H1 (cell line): Measurements from ENCODE around the gene NFATC4. TPM values are rescaled to one million over a fixed set of nuclear protein-coding genes. Genes with fewer than 3 reads are reported as not detected.

ENCODE experiments used
- CTCF ChIA-PET: fragments of 300-600 bp; sonication (Branson Sonifier 250); formaldehyde crosslinking; loops from one replicate; lab custom pipeline; 2021; ENCODE audit not compliant: partially characterized antibody; lab: Charles Lee
- POLR2A ChIA-PET: fragments of 300-600 bp; sonication (Branson Sonifier 250); formaldehyde crosslinking; loops from one replicate; lab custom pipeline; 2021; ENCODE audit warnings: inconsistent platforms; ENCODE audit not compliant: partially characterized antibody; lab: Charles Lee
- DNase-seq, 2 experiments: peaks; one replicate each; pipeline versions ENCODE4 v3.0.0 to v3.0.0-alpha.2; 2010 to 2022; ENCODE audit warnings: low spot score in 2 of 2, low read depth in 1 of 2, mixed read lengths in 1 of 2
- FAIRE-seq: peaks from 2 replicates; lab custom pipeline; 2011; peaks lifted over from hg19 to GRCh38; lab: Jason Lieb, UNC
- H2AFZ ChIP-seq: 2 replicates; pipeline ENCODE4 v1.8.1; 2012; ENCODE audit warnings: low read length, inconsistent platforms
- H2AK5ac ChIP-seq: 2 replicates; pipeline ENCODE4 v1.6.1; 2013; ENCODE audit warnings: low read depth, low read length
- H2BK120ac ChIP-seq: replicated peaks from 2 replicates; pipeline ENCODE3; 2013; ENCODE audit warnings: low read depth, low read length, inconsistent platforms
- H2BK12ac ChIP-seq: 2 replicates; pipeline ENCODE4 v1.6.1; 2013; ENCODE audit warnings: low read depth, low read length
- H2BK15ac ChIP-seq: 2 replicates; pipeline ENCODE4 v1.6.1; 2013; ENCODE audit warnings: low read length
- H2BK20ac ChIP-seq: 2 replicates; pipeline ENCODE4 v1.6.1; 2013; ENCODE audit warnings: low read length
- H2BK5ac ChIP-seq: 2 replicates; pipeline ENCODE4 v1.6.1; 2013; ENCODE audit warnings: low read depth, low read length
- H3K14ac ChIP-seq: 2 replicates; pipeline ENCODE4 v1.6.1; 2013; ENCODE audit warnings: inconsistent platforms; ENCODE audit not compliant: insufficient read length
- H3K18ac ChIP-seq: 2 replicates; pipeline ENCODE4 v1.6.1; 2013; ENCODE audit warnings: low read length; ENCODE audit errors: extremely low read depth
- H3K23ac ChIP-seq: 2 replicates; pipeline ENCODE4 v1.6.1; 2013; ENCODE audit warnings: inconsistent platforms; ENCODE audit not compliant: insufficient read length
- H3K23me2 ChIP-seq: 2 replicates; pipeline ENCODE4 v1.6.1; 2013; ENCODE audit warnings: low read depth, low read length
- H3K27ac ChIP-seq: 2 replicates; pipeline ENCODE4 v1.6.1; 2011; ENCODE audit warnings: low read depth, low read length, inconsistent platforms
- H3K27me3 ChIP-seq, 4 experiments: replicated peaks in 1 of 4; 1 replicate in 1 of 4; 2 replicates in 3 of 4; pipeline versions ENCODE4 v1.6.1 to v1.8.1; 2011 to 2013; ENCODE audit warnings: low read length in 3 of 4, mild to moderate bottlenecking in 3 of 4, inconsistent platforms in 2 of 4, mixed read lengths in 2 of 4, moderate library complexity in 1 of 4; ENCODE audit not compliant: control insufficient read depth in 3 of 4, insufficient read depth in 3 of 4; ENCODE audit errors: extremely low read depth in 1 of 4
- H3K36me3 ChIP-seq, 4 experiments: 2 replicates each; pipeline versions ENCODE4 v1.6.1 to v1.8.1; 2011 to 2013; ENCODE audit warnings: mild to moderate bottlenecking in 4 of 4, low read length in 3 of 4, moderate library complexity in 2 of 4, control low read depth in 1 of 4, inconsistent platforms in 1 of 4; ENCODE audit not compliant: insufficient read depth in 4 of 4, control insufficient read depth in 2 of 4
- H3K4ac ChIP-seq: replicated peaks from 2 replicates; pipeline ENCODE3; 2013; ENCODE audit warnings: low read length, low read depth, mixed read lengths, inconsistent platforms; ENCODE audit not compliant: insufficient read length
- H3K4me1 ChIP-seq, 4 experiments: replicated peaks in 1 of 4; 1 replicate in 1 of 4; 2 replicates in 3 of 4; pipeline versions ENCODE4 v1.6.1 to v1.8.1; 2011 to 2013; ENCODE audit warnings: low read length in 3 of 4, inconsistent platforms in 2 of 4, mixed read lengths in 1 of 4; ENCODE audit not compliant: insufficient read depth in 4 of 4, control insufficient read depth in 3 of 4
- H3K4me2 ChIP-seq, 2 experiments: 2 replicates each; pipeline versions ENCODE4 v1.6.1 to v1.8.1; 2011 to 2013; ENCODE audit warnings: low read depth in 2 of 2, low read length in 2 of 2, control low read depth in 1 of 2, inconsistent platforms in 1 of 2, mild to moderate bottlenecking in 1 of 2; ENCODE audit not compliant: insufficient read depth in 1 of 2
- H3K4me3 ChIP-seq, 4 experiments: fragments of 200-600, 300-600 bp in 1 of 4; sonication (generic), shearing (Covaris generic), sonication (Bioruptor Twin) in 1 of 4; 2 replicates each; pipeline versions ENCODE4 v1.5.1 to v1.8.1; 2011 to 2016; ENCODE audit warnings: low read length in 4 of 4, low read depth in 3 of 4, control low read depth in 2 of 4, inconsistent platforms in 2 of 4, mild to moderate bottlenecking in 2 of 4, mixed read lengths in 1 of 4, moderate library complexity in 1 of 4; ENCODE audit not compliant: insufficient read depth in 2 of 4; ENCODE audit errors: extremely low read depth in 1 of 4
- H3K56ac ChIP-seq: replicated peaks from 2 replicates; pipeline ENCODE3; 2013; ENCODE audit warnings: low read depth, mild to moderate bottlenecking, mixed read lengths, low read length, inconsistent platforms; ENCODE audit not compliant: insufficient read length
- H3K79me1 ChIP-seq: 2 replicates; pipeline ENCODE4 v1.6.1; 2013; ENCODE audit warnings: low read depth, low read length, control low read depth
- H3K79me2 ChIP-seq, 2 experiments: 2 replicates each; pipeline versions ENCODE4 v1.6.1 to v1.8.1; 2012 to 2013; ENCODE audit warnings: low read length in 2 of 2, mild to moderate bottlenecking in 2 of 2, inconsistent platforms in 1 of 2; ENCODE audit not compliant: insufficient read depth in 2 of 2, control insufficient read depth in 1 of 2
- H3K9ac ChIP-seq, 4 experiments: replicated peaks in 1 of 4; 1 replicate in 1 of 4; 2 replicates in 3 of 4; pipeline versions ENCODE4 v1.6.1 to v1.8.1; 2011 to 2013; ENCODE audit warnings: low read depth in 3 of 4, low read length in 3 of 4, control low read depth in 2 of 4, mild to moderate bottlenecking in 2 of 4, moderate library complexity in 2 of 4, inconsistent platforms in 1 of 4; ENCODE audit errors: extremely low read depth in 1 of 4
- H3K9me3 ChIP-seq, 2 experiments: 2 replicates each; pipeline versions ENCODE4 v1.6.1 to v1.8.1; 2012 to 2013; ENCODE audit warnings: mild to moderate bottlenecking in 2 of 2, moderate library complexity in 2 of 2, control low read depth in 1 of 2, inconsistent platforms in 1 of 2, low read depth in 1 of 2, low read length in 1 of 2, mixed read lengths in 1 of 2; ENCODE audit not compliant: insufficient read depth in 2 of 2
- H4K20me1 ChIP-seq, 2 experiments: replicated peaks in 1 of 2; 2 replicates each; pipeline versions ENCODE3 to v1.8.1; 2011 to 2013; ENCODE audit warnings: inconsistent platforms in 2 of 2, low read length in 2 of 2, mild to moderate bottlenecking in 1 of 2; ENCODE audit not compliant: insufficient read depth in 2 of 2, control insufficient read depth in 1 of 2
- H4K5ac ChIP-seq: 2 replicates; pipeline ENCODE4 v1.6.1; 2013; ENCODE audit warnings: low read length, low read depth, mixed read lengths, inconsistent platforms; ENCODE audit not compliant: insufficient read length
- H4K8ac ChIP-seq: 2 replicates; pipeline ENCODE4 v1.8.0; 2013; ENCODE audit warnings: mild to moderate bottlenecking, moderate library complexity, low read length, inconsistent platforms; ENCODE audit not compliant: insufficient read depth; ENCODE audit errors: extremely low read depth
- H4K91ac ChIP-seq: replicated peaks from 2 replicates; pipeline ENCODE3; 2013; ENCODE audit warnings: low read length, mixed read lengths, inconsistent platforms; ENCODE audit not compliant: insufficient read length
- BRCA1 ChIP-seq: IDR thresholded peaks from 2 replicates; pipeline ENCODE4 v1.6.1; 2012; ENCODE audit warnings: low read depth, low read length, improper control_type of control experiment
- CBX8 ChIP-seq: fragments of 300-800, 300-1000 bp; sonication (generic); IDR thresholded peaks from 2 replicates; pipeline ENCODE4 v1.7.1; 2016; ENCODE audit warnings: low read depth, low read length, borderline replicate concordance
- CHD2 ChIP-seq: IDR thresholded peaks from 2 replicates; pipeline ENCODE4 v1.6.1; 2012; ENCODE audit warnings: low read length, improper control_type of control experiment
- GABPA ChIP-seq: IDR thresholded peaks from 2 replicates; pipeline ENCODE4 v1.6.1; 2011; ENCODE audit warnings: mild to moderate bottlenecking, low read length, moderate library complexity, borderline replicate concordance; ENCODE audit not compliant: insufficient read depth
- GTF2F1 ChIP-seq: IDR thresholded peaks from 2 replicates; pipeline ENCODE4 v1.6.1; 2012; ENCODE audit warnings: low read depth, low read length, improper control_type of control experiment, borderline replicate concordance
- JUN ChIP-seq: IDR thresholded peaks from 2 replicates; pipeline ENCODE4 v1.6.1; 2011; ENCODE audit warnings: low read depth, mild to moderate bottlenecking, improper control_type of control experiment, low read length
- KDM4A ChIP-seq: IDR thresholded peaks from one replicate; pipeline ENCODE4 v1.7.1; 2012; ENCODE audit warnings: low read depth, mild to moderate bottlenecking, moderate library complexity, low read length, inconsistent platforms; ENCODE audit not compliant: severe bottlenecking
- KDM5A ChIP-seq: fragments of 200-600 bp; IDR thresholded peaks from 2 replicates; pipeline ENCODE4 v1.7.1; 2012; ENCODE audit warnings: mild to moderate bottlenecking, low read length, inconsistent platforms, mixed read lengths
- MAFK ChIP-seq: IDR thresholded peaks from 2 replicates; pipeline ENCODE4 v1.6.1; 2012; ENCODE audit warnings: low read depth, mild to moderate bottlenecking, improper control_type of control experiment, low read length
- NANOG ChIP-seq: IDR thresholded peaks from 2 replicates; pipeline ENCODE4 v1.6.1; 2011; ENCODE audit warnings: low read length, low read depth, mild to moderate bottlenecking, inconsistent platforms; ENCODE audit not compliant: insufficient read depth, poor library complexity, severe bottlenecking
- NRF1 ChIP-seq: IDR thresholded peaks from 2 replicates; pipeline ENCODE4 v1.6.1; 2011; ENCODE audit warnings: mild to moderate bottlenecking, low read depth, low read length, improper control_type of control experiment
- POLR2A ChIP-seq, 2 experiments: IDR thresholded peaks; 1 replicate in 1 of 2; 2 replicates in 1 of 2; pipeline ENCODE4 v1.6.1; 2011; ENCODE audit warnings: low read depth in 2 of 2, low read length in 2 of 2, mild to moderate bottlenecking in 2 of 2; ENCODE audit errors: control extremely low read depth in 1 of 2
- TAF7 ChIP-seq: optimal IDR thresholded peaks from 2 replicates; pipeline ENCODE3; 2011; ENCODE audit warnings: low read depth, mild to moderate bottlenecking, inconsistent platforms, low read length, moderate library complexity, borderline replicate concordance
- TCF12 ChIP-seq: IDR thresholded peaks from 2 replicates; pipeline ENCODE4 v1.6.1; 2011; ENCODE audit warnings: low read depth, mild to moderate bottlenecking, low read length
- YY1 ChIP-seq: IDR thresholded peaks from 2 replicates; pipeline ENCODE4 v1.6.1; 2011; ENCODE audit warnings: low read depth, mild to moderate bottlenecking, low read length
- WGBS, 2 experiments: shearing (Covaris generic) in 1 of 2; methylation state at CpG; one replicate each; pipeline versions ENCODE4 v1.1.6 to v1.1.7; 2013 to 2015; ENCODE audit warnings: low lambda C conversion rate in 2 of 2, mixed read lengths in 2 of 2, inconsistent platforms in 1 of 2, low coverage in 1 of 2, missing lambda C conversion rate in 1 of 2; ENCODE audit not compliant: insufficient replicate concordance in 2 of 2, insufficient coverage in 1 of 2, insufficient read length in 1 of 2; ENCODE audit errors: extremely low coverage in 1 of 2, missing lambda C conversion rate in 1 of 2; 5-methylcytosine and 5-hydroxymethylcytosine counted together
- polyA plus RNA-seq, 7 experiments: library from polyadenylated mRNA; depleted of rRNA in 3 of 7; stranded (reverse) in 5 of 7; unstranded in 2 of 7; fragments of >200 nt in 5 of 7; fragments of 200-250 nt in 2 of 7; gene quantifications; 1 replicate in 5 of 7; 2 replicates in 1 of 7; 4 replicates in 1 of 7; pipeline versions ENCODE4 v1.2.1 to v1.2.3, GENCODE V29; 2011 to 2013; ENCODE audit warnings: missing spikeins in 2 of 7, mixed read lengths in 2 of 7
- total RNA-seq: library from RNA; stranded (reverse); fragmentation: NEBNext Ultra II Directional; extraction: Animal tissue kit (Norgen Biotek cat#: 25700); gene quantifications from 2 replicates; pipeline ENCODE4 v1.2.1, GENCODE V29; 2021

NFATC4 gene
- total and polyA plus RNA-seq, 2 of the 8 experiments (the other 6 are each of a cell fraction or from before 2014, with no cell fraction given), result 47.3 to 50.3 TPM

- H4K5ac ChIP-seq, result no peak overlapping the region
- H3K9ac ChIP-seq, result no peak overlapping the region
- no peaks in the 10 kb centered on the region for H3K79me2 ChIP-seq
- H3K23ac ChIP-seq, result no peak overlapping the region
- no peak overlapping the region for H3K4me3 ChIP-seq
- no peak overlapping the region for H2AK5ac ChIP-seq
- H3K27ac ChIP-seq, result no peak overlapping the region
- no peak overlapping the region for H3K4me2 ChIP-seq
- peaks cover 0 to 4% (median 1%) of the 10 kb centered on the region in 4 experiments; a peak in 3 of 7 replicates for H3K4me1 ChIP-seq
- H3K9me3 ChIP-seq, result no peaks in the 10 kb centered on the region
- H3K27me3 ChIP-seq, result peaks cover 0 to 8% (median 2%) of the 10 kb centered on the region in 4 experiments; a peak in 4 of 7 replicates
- no peak overlapping the region for H4K8ac ChIP-seq
- H3K79me1 ChIP-seq, result no peaks in the 10 kb centered on the region
- no peak overlapping the region for H2AFZ ChIP-seq
- H2BK12ac ChIP-seq, result no peak overlapping the region
- H3K23me2 ChIP-seq, result peaks cover 10% of the 10 kb centered on the region
- H2BK20ac ChIP-seq, result no peak overlapping the region
- H2BK120ac ChIP-seq, result no peak overlapping the region
- ChIA-PET CTCF (interaction anchor here (0.9 to 6.9 kb wide), 8 partner anchors 12 to 73 kb away, joined by 3 to 52 read pairs (median 8); partner anchors contain the start of genes ADCY4, CBLN3 and KHNYN), POLR2A (interaction anchor here (0.9 to 1.2 kb wide), 3 partner anchors 17 to 74 kb away, joined by 3 read pairs; no protein-coding TSS in a partner anchor)
- FAIRE-seq, result no peak
- H3K18ac ChIP-seq, result no peak overlapping the region
- no peak for DNase-seq
- no peak overlapping the region for H4K91ac ChIP-seq
- no peak overlapping the region for H3K14ac ChIP-seq
- H3K4ac ChIP-seq, result no peak overlapping the region
- 84% methylated on average over 5 of the region's 5 CpGs; no CpG with 5 or more reads in 1 of the 2 experiments for WGBS, 2 experiments
- H3K36me3 ChIP-seq, result no peaks in the 10 kb centered on the region
- no peak overlapping the region for H2BK15ac ChIP-seq
- H2BK5ac ChIP-seq, result no peak overlapping the region
- no peaks in the 10 kb centered on the region for H4K20me1 ChIP-seq
- no peak overlapping the region for H3K56ac ChIP-seq
- no peak for TF ChIP-seq POLR2A (IDR thresholded peaks at IDR 0.05; ENCODE audit: control extremely low read depth in 1 of 2, low read depth in 2 of 2, low read length in 2 of 2)
- no peak for TF ChIP-seq YY1
- TF ChIP-seq JUN, result no peak
- no peak for TF ChIP-seq GABPA
- no peak for TF ChIP-seq KDM4A
- no peak for TF ChIP-seq MAFK
- no peak for TF ChIP-seq CBX8
- TF ChIP-seq TAF7, result no peak
- no peak for TF ChIP-seq TCF12
- no peak for TF ChIP-seq CHD2
- TF ChIP-seq NRF1, result no peak
- TF ChIP-seq NANOG, result no peak
- TF ChIP-seq GTF2F1, result no peak
- no peak for TF ChIP-seq KDM5A
- no peak for TF ChIP-seq BRCA1
Observed at GRCh38 chr14:24363401-24363800, 4.6 kb upstream of the NFATC4 start.
